Measurements from ENCODE around the gene DYNLRB2.
A peak's percentile ranks its signal among the peaks of the same experiment; 100 is the strongest.

The DYNLRB2 gene

GRCh38 chr16:80541306-80541694 lies 507 bp downstream of the DYNLRB2 start:
- no peak overlapping the region for H2BK15ac ChIP-seq (replicated peaks; ENCODE audit: low read depth)
- no peak overlapping the region for H3K18ac ChIP-seq (ENCODE audit: low read length)
- peak overlapping the region; percentile 78 for H3K4me2 ChIP-seq (ENCODE audit: low read length)
- H2AK5ac ChIP-seq (ENCODE audit: low read length), result no peak overlapping the region
- no peak for DNase-seq
- no peak overlapping the region for H2BK5ac ChIP-seq (ENCODE audit: low read length)
- WGBS (ENCODE audit: extremely low coverage, insufficient coverage, low lambda C conversion rate), result no CpG with 5 or more reads among the region's 6 CpGs
- no peak overlapping the region for H3K9ac ChIP-seq (ENCODE audit: low read length)
- H3K4me3 ChIP-seq (ENCODE audit: low read length), result no peak overlapping the region
- no peaks in the 10 kb centered on the region for H3K79me2 ChIP-seq (ENCODE audit: control insufficient read depth, insufficient read depth, low read length)
- H3K56ac ChIP-seq (ENCODE audit: low read length), result no peak overlapping the region
- no peak overlapping the region for H3K27ac ChIP-seq (ENCODE audit: low read depth, low read length)
- H2BK120ac ChIP-seq (ENCODE audit: low read depth, low read length), result no peak overlapping the region
- H3K4ac ChIP-seq (ENCODE audit: low read depth, low read length), result no peak overlapping the region
- peaks cover 2% of the 10 kb centered on the region for H3K4me1 ChIP-seq (ENCODE audit: control insufficient read depth, low read depth, low read length)
- H3K27me3 ChIP-seq (ENCODE audit: insufficient read depth, low read length, poor library complexity), result no peaks in the 10 kb centered on the region
- H3K36me3 ChIP-seq (ENCODE audit: control insufficient read depth, insufficient read depth, low read length), result no peaks in the 10 kb centered on the region
- H4K5ac ChIP-seq (ENCODE audit: low read length), result no peak overlapping the region
- H3K23ac ChIP-seq (ENCODE audit: low read length), result no peak overlapping the region
- no peak overlapping the region for H4K8ac ChIP-seq (ENCODE audit: low read depth, low read length)
- H3K79me1 ChIP-seq (ENCODE audit: low read length), result no peaks in the 10 kb centered on the region

- Histone ChIP-seq H3K4ac (ENCODE audit: low read depth, low read length) (no peak overlapping the region), H3K4me3 (ENCODE audit: low read length) (no peak overlapping the region), H2BK5ac (ENCODE audit: low read length) (no peak overlapping the region), H2BK120ac (ENCODE audit: low read depth, low read length) (no peak overlapping the region), H4K8ac (ENCODE audit: low read depth, low read length) (no peak overlapping the region), H3K27me3 (ENCODE audit: insufficient read depth, low read length, poor library complexity) (no peaks in the 10 kb centered on the region), H3K18ac (ENCODE audit: low read length) (no peak overlapping the region), H3K4me1 (ENCODE audit: control insufficient read depth, low read depth, low read length) (peaks cover 2% of the 10 kb centered on the region), H4K5ac (ENCODE audit: low read length) (no peak overlapping the region), H3K27ac (ENCODE audit: low read depth, low read length) (no peak overlapping the region), H3K4me2 (ENCODE audit: low read length) (no peak overlapping the region), H3K79me1 (ENCODE audit: low read length) (no peaks in the 10 kb centered on the region), H2BK15ac (replicated peaks; ENCODE audit: low read depth) (no peak overlapping the region), H3K79me2 (ENCODE audit: control insufficient read depth, insufficient read depth, low read length) (no peaks in the 10 kb centered on the region), H3K56ac (ENCODE audit: low read length) (no peak overlapping the region), H3K9ac (ENCODE audit: low read length) (no peak overlapping the region), H2AK5ac (ENCODE audit: low read length) (no peak overlapping the region), H3K23ac (ENCODE audit: low read length) (no peak overlapping the region), H3K36me3 (ENCODE audit: control insufficient read depth, insufficient read depth, low read length) (no peaks in the 10 kb centered on the region)
- DNase-seq, result no peak
- WGBS (ENCODE audit: extremely low coverage, insufficient coverage, low lambda C conversion rate), result no CpG with 5 or more reads among the region's 2 CpGs
Observed at GRCh38 chr16:80543162-80543561, 2.4 kb downstream of the DYNLRB2 start.

- no peaks in the 10 kb centered on the region for H3K27me3 ChIP-seq (ENCODE audit: insufficient read depth, low read length, poor library complexity)
- H4K8ac ChIP-seq (ENCODE audit: low read depth, low read length), result no peak overlapping the region
- H3K18ac ChIP-seq (ENCODE audit: low read length), result no peak overlapping the region
- H3K4me2 ChIP-seq (ENCODE audit: low read length), result no peak overlapping the region
- H2BK120ac ChIP-seq (ENCODE audit: low read depth, low read length), result no peak overlapping the region
- peaks cover 2% of the 10 kb centered on the region for H3K4me1 ChIP-seq (ENCODE audit: control insufficient read depth, low read depth, low read length)
- H3K9ac ChIP-seq (ENCODE audit: low read length), result no peak overlapping the region
- no peaks in the 10 kb centered on the region for H3K79me2 ChIP-seq (ENCODE audit: control insufficient read depth, insufficient read depth, low read length)
- H3K27ac ChIP-seq (ENCODE audit: low read depth, low read length), result no peak overlapping the region
- H2BK15ac ChIP-seq (replicated peaks; ENCODE audit: low read depth), result no peak overlapping the region
- no CpG with 5 or more reads among the region's 6 CpGs for WGBS (ENCODE audit: extremely low coverage, insufficient coverage, low lambda C conversion rate)
- H3K4ac ChIP-seq (ENCODE audit: low read depth, low read length), result no peak overlapping the region
- DNase-seq, result no peak
- H4K5ac ChIP-seq (ENCODE audit: low read length), result no peak overlapping the region
- H3K23ac ChIP-seq (ENCODE audit: low read length), result no peak overlapping the region
- no peaks in the 10 kb centered on the region for H3K79me1 ChIP-seq (ENCODE audit: low read length)
- H3K36me3 ChIP-seq (ENCODE audit: control insufficient read depth, insufficient read depth, low read length), result no peaks in the 10 kb centered on the region
- no peak overlapping the region for H3K56ac ChIP-seq (ENCODE audit: low read length)
- H3K4me3 ChIP-seq (ENCODE audit: low read length), result no peak overlapping the region
- H2BK5ac ChIP-seq (ENCODE audit: low read length), result no peak overlapping the region
- H2AK5ac ChIP-seq (ENCODE audit: low read length), result no peak overlapping the region
Observed at GRCh38 chr16:80544326-80544725, 3.5 kb downstream of the DYNLRB2 start.

GRCh38 chr16:80546249-80546648 lies 5.5 kb downstream of the DYNLRB2 start:
- no peak overlapping the region for H3K56ac ChIP-seq (ENCODE audit: low read length)
- H3K79me2 ChIP-seq (ENCODE audit: control insufficient read depth, insufficient read depth, low read length), result no peaks in the 10 kb centered on the region
- no peak overlapping the region for H3K27ac ChIP-seq (ENCODE audit: low read depth, low read length)
- H2BK15ac ChIP-seq (replicated peaks; ENCODE audit: low read depth), result no peak overlapping the region
- H3K4me2 ChIP-seq (ENCODE audit: low read length), result no peak overlapping the region
- no peak overlapping the region for H4K5ac ChIP-seq (ENCODE audit: low read length)
- H4K8ac ChIP-seq (ENCODE audit: low read depth, low read length), result no peak overlapping the region
- H3K79me1 ChIP-seq (ENCODE audit: low read length), result no peaks in the 10 kb centered on the region
- no peak overlapping the region for H3K4me3 ChIP-seq (ENCODE audit: low read length)
- no peaks in the 10 kb centered on the region for H3K4me1 ChIP-seq (ENCODE audit: control insufficient read depth, low read depth, low read length)
- WGBS (ENCODE audit: extremely low coverage, insufficient coverage, low lambda C conversion rate), result no CpG with 5 or more reads among the region's 4 CpGs
- DNase-seq, result no peak
- no peak overlapping the region for H2BK5ac ChIP-seq (ENCODE audit: low read length)
- H3K18ac ChIP-seq (ENCODE audit: low read length), result no peak overlapping the region
- no peak overlapping the region for H3K4ac ChIP-seq (ENCODE audit: low read depth, low read length)
- no peak overlapping the region for H3K23ac ChIP-seq (ENCODE audit: low read length)
- H3K27me3 ChIP-seq (ENCODE audit: insufficient read depth, low read length, poor library complexity), result no peaks in the 10 kb centered on the region
- no peaks in the 10 kb centered on the region for H3K36me3 ChIP-seq (ENCODE audit: control insufficient read depth, insufficient read depth, low read length)
- H2BK120ac ChIP-seq (ENCODE audit: low read depth, low read length), result no peak overlapping the region
- no peak overlapping the region for H2AK5ac ChIP-seq (ENCODE audit: low read length)
- H3K9ac ChIP-seq (ENCODE audit: low read length), result no peak overlapping the region

GRCh38 chr16:80547145-80547544 lies 6.4 kb downstream of the DYNLRB2 start:
- Histone ChIP-seq H3K79me2 (ENCODE audit: control insufficient read depth, insufficient read depth, low read length) (no peaks in the 10 kb centered on the region), H3K27me3 (ENCODE audit: insufficient read depth, low read length, poor library complexity) (no peaks in the 10 kb centered on the region), H2BK15ac (replicated peaks; ENCODE audit: low read depth) (no peak overlapping the region), H3K4me3 (ENCODE audit: low read length) (no peak overlapping the region), H3K4ac (ENCODE audit: low read depth, low read length) (no peak overlapping the region), H3K4me2 (ENCODE audit: low read length) (no peak overlapping the region), H2BK120ac (ENCODE audit: low read depth, low read length) (no peak overlapping the region), H3K36me3 (ENCODE audit: control insufficient read depth, insufficient read depth, low read length) (no peaks in the 10 kb centered on the region), H2AK5ac (ENCODE audit: low read length) (no peak overlapping the region), H3K4me1 (ENCODE audit: control insufficient read depth, low read depth, low read length) (no peaks in the 10 kb centered on the region), H3K79me1 (ENCODE audit: low read length) (no peaks in the 10 kb centered on the region), H3K18ac (ENCODE audit: low read length) (no peak overlapping the region), H3K9ac (ENCODE audit: low read length) (no peak overlapping the region), H3K56ac (ENCODE audit: low read length) (no peak overlapping the region), H3K27ac (ENCODE audit: low read depth, low read length) (no peak overlapping the region), H3K23ac (ENCODE audit: low read length) (no peak overlapping the region), H4K5ac (ENCODE audit: low read length) (no peak overlapping the region), H2BK5ac (ENCODE audit: low read length) (no peak overlapping the region), H4K8ac (ENCODE audit: low read depth, low read length) (no peak overlapping the region)
- DNase-seq, result no peak
- WGBS (ENCODE audit: extremely low coverage, insufficient coverage, low lambda C conversion rate), result no CpG with 5 or more reads among the region's 2 CpGs

GRCh38 chr16:80552277-80552676 lies 11.5 kb downstream of the DYNLRB2 start:
- H3K18ac ChIP-seq (ENCODE audit: low read length), result no peak overlapping the region
- no CpG with 5 or more reads among the region's 5 CpGs for WGBS (ENCODE audit: extremely low coverage, insufficient coverage, low lambda C conversion rate)
- DNase-seq, result no peak
- H2BK120ac ChIP-seq (ENCODE audit: low read depth, low read length), result no peak overlapping the region
- no peak overlapping the region for H3K4me3 ChIP-seq (ENCODE audit: low read length)
- no peak overlapping the region for H3K23ac ChIP-seq (ENCODE audit: low read length)
- no peak overlapping the region for H4K8ac ChIP-seq (ENCODE audit: low read depth, low read length)
- no peaks in the 10 kb centered on the region for H3K79me2 ChIP-seq (ENCODE audit: control insufficient read depth, insufficient read depth, low read length)
- no peak overlapping the region for H3K56ac ChIP-seq (ENCODE audit: low read length)
- no peak overlapping the region for H3K9ac ChIP-seq (ENCODE audit: low read length)
- no peak overlapping the region for H3K4ac ChIP-seq (ENCODE audit: low read depth, low read length)
- no peak overlapping the region for H3K27ac ChIP-seq (ENCODE audit: low read depth, low read length)
- no peaks in the 10 kb centered on the region for H3K4me1 ChIP-seq (ENCODE audit: control insufficient read depth, low read depth, low read length)
- no peaks in the 10 kb centered on the region for H3K27me3 ChIP-seq (ENCODE audit: insufficient read depth, low read length, poor library complexity)
- H4K5ac ChIP-seq (ENCODE audit: low read length), result no peak overlapping the region
- no peak overlapping the region for H3K4me2 ChIP-seq (ENCODE audit: low read length)
- H2BK5ac ChIP-seq (ENCODE audit: low read length), result no peak overlapping the region
- no peaks in the 10 kb centered on the region for H3K79me1 ChIP-seq (ENCODE audit: low read length)
- no peak overlapping the region for H2BK15ac ChIP-seq (replicated peaks; ENCODE audit: low read depth)
- H2AK5ac ChIP-seq (ENCODE audit: low read length), result no peak overlapping the region
- H3K36me3 ChIP-seq (ENCODE audit: control insufficient read depth, insufficient read depth, low read length), result no peaks in the 10 kb centered on the region

Measured in mesendoderm (in vitro differentiated cells).